ENCODE results near the gene KLK4.

The KLK4 gene

DNA sequence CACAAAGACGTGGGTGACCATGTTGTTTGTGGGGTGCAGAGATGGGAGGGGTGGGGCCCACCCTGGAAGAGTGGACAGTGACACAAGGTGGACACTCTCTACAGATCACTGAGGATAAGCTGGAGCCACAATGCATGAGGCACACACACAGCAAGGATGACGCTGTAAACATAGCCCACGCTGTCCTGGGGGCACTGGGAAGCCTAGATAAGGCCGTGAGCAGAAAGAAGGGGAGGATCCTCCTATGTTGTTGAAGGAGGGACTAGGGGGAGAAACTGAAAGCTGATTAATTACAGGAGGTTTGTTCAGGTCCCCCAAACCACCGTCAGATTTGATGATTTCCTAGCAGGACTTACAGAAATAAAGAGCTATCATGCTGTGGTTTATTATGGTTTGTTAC lies 32.3 kb downstream of the KLK4 start:
- no peak for TF ChIP-seq ZNF274 (IDR thresholded peaks at IDR 0.05; ENCODE audit: low read depth, low read length)
- H3K4me3 ChIP-seq (ENCODE audit: low read length) = no peak overlapping the region

DNA sequence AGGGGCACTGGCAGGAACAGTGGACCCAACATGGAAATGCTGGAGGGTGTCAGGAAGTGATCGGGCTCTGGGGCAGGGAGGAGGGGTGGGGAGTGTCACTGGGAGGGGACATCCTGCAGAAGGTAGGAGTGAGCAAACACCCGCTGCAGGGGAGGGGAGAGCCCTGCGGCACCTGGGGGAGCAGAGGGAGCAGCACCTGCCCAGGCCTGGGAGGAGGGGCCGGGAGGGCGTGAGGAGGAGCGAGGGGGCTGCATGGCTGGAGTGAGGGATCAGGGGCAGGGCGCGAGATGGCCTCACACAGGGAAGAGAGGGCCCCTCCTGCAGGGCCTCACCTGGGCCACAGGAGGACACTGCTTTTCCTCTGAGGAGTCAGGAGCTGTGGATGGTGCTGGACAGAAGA lies 33.9 kb downstream of the KLK4 start:
- no peak overlapping the region for H3K4me3 ChIP-seq (ENCODE audit: low read length)
- no peak for TF ChIP-seq ZNF274 (IDR thresholded peaks at IDR 0.05; ENCODE audit: low read depth, low read length)

DNA sequence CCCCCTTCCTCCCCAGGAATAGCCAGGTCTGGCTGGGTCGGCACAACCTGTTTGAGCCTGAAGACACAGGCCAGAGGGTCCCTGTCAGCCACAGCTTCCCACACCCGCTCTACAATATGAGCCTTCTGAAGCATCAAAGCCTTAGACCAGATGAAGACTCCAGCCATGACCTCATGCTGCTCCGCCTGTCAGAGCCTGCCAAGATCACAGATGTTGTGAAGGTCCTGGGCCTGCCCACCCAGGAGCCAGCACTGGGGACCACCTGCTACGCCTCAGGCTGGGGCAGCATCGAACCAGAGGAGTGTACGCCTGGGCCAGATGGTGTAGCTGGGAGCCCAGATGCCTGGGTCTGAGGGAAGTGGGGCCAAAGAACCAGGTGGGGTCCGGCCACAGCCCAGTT lies 34.7 kb downstream of the KLK4 start:
- no peak overlapping the region for H3K4me3 ChIP-seq (ENCODE audit: low read length)
- no peak for TF ChIP-seq ZNF274 (IDR thresholded peaks at IDR 0.05; ENCODE audit: low read depth, low read length)

DNA sequence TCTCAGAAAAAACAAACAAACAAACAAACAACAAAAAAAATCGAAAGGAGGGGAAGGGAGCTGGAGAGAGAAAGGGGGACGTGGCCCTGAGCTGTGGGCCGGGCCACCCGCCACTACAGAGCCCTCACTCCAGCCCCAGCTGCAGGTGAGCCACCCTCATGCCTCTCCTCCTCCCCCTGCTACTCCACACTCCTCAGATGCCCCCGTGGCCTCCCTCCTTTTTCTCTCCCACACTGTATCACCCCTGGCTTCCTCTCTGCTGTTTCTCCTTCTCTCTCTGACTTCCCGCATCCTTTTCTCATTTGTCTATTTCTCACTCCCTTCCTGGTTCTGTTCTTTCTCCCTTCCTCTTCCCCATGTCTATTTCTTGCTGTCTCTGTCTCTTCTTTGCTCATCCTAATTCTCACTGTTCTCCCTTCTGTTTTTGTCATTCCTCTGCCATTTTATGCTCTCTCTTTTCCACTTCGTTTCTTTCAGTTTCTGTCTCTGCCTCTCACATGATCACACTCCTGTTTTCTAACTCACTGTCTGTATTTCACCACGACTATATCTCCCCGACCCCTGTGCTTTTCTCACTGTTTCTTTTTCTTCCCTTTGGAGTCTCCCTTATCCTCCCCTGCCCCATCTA lies 35.3 kb downstream of the KLK4 start:
- H3K4me3 ChIP-seq (ENCODE audit: low read length) = peak overlapping the region; percentile 20; the same call in 1 of the 2 replicates
- no peak for TF ChIP-seq ZNF274 (IDR thresholded peaks at IDR 0.05; ENCODE audit: low read depth, low read length)

DNA sequence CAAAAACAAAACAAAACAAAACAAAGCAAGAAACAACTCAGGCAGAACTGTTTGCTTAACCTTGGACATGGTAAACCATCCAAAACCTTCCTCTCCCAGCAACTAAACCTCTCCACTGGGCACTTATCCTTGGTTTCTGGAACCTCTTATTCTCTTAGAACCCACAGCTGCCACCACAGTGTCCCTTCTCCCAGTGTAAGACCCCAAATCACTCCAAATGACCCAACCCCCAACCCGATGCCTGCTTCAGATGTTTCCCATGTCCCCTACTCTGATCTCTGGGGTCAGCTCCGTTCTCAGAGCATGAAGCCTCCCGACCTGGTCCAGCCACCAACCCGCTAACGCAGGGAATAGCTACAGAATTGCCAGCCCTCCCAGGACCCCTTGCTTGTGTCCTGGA lies 37.0 kb downstream of the KLK4 start:
- TF ChIP-seq ZNF274 (IDR thresholded peaks at IDR 0.05; ENCODE audit: low read depth, low read length) = no peak
- no peak overlapping the region for H3K4me3 ChIP-seq (ENCODE audit: low read length)

DNA sequence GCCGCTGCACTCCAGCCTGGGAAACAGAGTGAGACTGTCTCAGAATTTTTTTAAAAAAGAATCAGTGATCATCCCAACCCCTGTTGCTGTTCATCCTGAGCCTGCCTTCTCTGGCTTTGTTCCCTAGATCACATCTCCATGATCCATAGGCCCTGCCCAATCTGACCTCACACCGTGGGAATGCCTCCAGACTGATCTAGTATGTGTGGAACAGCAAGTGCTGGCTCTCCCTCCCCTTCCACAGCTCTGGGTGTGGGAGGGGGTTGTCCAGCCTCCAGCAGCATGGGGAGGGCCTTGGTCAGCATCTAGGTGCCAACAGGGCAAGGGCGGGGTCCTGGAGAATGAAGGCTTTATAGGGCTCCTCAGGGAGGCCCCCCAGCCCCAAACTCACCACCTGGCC lies 38.1 kb downstream of the KLK4 start, which contains the start of gene KLK2:
KLK2 (plus strand) TSS at position 384 of the 400 bp plus-strand sequence. CDS start 35 bp downstream, outside the sequence.
- TF ChIP-seq ZNF274 (IDR thresholded peaks at IDR 0.05; ENCODE audit: low read depth, low read length) = no peak
- no peak within 1 kb of the TSS for H3K4me3 ChIP-seq (ENCODE audit: low read length)

DNA sequence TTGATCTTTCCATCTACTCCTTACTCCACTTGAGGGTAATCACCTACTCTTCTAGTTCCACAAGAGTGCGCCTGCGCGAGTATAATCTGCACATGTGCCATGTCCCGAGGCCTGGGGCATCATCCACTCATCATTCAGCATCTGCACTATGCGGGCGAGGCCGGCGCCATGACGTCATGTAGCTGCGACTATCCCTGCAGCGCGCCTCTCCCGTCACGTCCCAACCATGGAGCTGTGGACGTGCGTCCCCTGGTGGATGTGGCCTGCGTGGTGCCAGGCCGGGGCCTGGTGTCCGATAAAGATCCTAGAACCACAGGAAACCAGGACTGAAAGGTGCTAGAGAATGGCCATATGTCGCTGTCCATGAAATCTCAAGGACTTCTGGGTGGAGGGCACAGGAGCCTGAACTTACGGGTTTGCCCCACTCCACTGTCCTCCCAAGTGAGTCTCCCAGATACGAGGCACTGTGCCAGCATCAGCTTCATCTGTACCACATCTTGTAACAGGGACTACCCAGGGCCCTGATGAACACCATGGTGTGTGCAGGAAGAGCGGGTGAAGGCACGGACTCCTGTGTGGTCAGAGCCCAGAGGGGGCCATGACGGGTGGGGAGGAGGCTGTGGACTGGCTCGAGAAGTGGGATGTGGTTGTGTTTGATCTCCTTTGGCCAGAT lies 40.6 kb downstream of the KLK4 start:
- TF ChIP-seq ZNF274 (IDR thresholded peaks at IDR 0.05; ENCODE audit: low read depth, low read length) = no peak
- H3K4me3 ChIP-seq (ENCODE audit: low read length) = no peak overlapping the region

DNA sequence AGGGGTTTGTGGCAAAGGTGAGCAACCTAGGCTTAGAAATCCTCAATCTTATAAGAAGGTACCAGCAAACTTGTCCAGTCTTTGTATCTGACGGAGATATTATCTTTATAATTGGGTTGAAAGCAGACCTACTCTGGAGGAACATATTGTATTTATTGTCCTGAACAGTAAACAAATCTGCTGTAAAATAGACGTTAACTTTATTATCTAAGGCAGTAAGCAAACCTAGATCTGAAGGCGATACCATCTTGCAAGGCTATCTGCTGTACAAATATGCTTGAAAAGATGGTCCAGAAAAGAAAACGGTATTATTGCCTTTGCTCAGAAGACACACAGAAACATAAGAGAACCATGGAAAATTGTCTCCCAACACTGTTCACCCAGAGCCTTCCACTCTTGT lies 41.7 kb downstream of the KLK4 start:
- no peak for TF ChIP-seq ZNF274 (IDR thresholded peaks at IDR 0.05; ENCODE audit: low read depth, low read length)
- no peak overlapping the region for H3K4me3 ChIP-seq (ENCODE audit: low read length)

DNA sequence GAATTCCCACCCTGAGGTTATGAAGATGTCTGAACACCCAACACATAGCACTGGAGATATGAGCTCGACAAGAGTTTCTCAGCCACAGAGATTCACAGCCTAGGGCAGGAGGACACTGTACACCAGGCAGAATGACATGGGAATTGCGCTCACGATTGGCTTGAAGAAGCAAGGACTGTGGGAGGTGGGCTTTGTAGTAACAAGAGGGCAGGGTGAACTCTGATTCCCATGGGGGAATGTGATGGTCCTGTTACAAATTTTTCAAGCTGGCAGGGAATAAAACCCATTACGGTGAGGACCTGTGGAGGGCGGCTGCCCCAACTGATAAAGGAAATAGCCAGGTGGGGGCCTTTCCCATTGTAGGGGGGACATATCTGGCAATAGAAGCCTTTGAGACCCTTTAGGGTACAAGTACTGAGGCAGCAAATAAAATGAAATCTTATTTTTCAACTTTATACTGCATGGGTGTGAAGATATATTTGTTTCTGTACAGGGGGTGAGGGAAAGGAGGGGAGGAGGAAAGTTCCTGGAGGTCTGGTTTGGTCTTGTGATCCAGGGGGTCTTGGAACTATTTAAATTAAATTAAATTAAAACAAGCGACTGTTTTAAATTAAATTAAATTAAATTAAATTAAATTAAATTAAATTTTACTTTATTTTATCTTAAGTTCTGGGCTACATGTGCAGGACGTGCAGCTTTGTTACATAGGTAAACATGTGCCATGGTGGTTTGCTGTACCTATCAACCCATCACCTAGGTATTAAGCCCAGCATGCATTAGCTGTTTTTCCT lies 49.5 kb downstream of the KLK4 start:
- no peak overlapping the region for H3K4me3 ChIP-seq (ENCODE audit: low read length)
- no peak for TF ChIP-seq ZNF274 (IDR thresholded peaks at IDR 0.05; ENCODE audit: low read depth, low read length)

DNA sequence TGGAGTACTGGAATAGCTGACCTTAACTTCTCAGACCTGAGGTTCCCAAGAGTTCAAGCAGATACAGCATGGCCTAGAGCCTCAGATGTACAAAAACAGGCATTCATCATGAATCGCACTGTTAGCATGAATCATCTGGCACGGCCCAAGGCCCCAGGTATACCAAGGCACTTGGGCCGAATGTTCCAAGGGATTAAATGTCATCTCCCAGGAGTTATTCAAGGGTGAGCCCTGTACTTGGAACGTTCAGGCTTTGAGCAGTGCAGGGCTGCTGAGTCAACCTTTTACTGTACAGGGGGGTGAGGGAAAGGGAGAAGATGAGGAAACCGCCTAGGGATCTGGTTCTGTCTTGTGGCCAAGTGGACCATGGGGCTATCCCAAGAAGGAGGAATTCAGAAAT lies 50.2 kb downstream of the KLK4 start:
- no peak overlapping the region for H3K4me3 ChIP-seq (ENCODE audit: low read length)

DNA sequence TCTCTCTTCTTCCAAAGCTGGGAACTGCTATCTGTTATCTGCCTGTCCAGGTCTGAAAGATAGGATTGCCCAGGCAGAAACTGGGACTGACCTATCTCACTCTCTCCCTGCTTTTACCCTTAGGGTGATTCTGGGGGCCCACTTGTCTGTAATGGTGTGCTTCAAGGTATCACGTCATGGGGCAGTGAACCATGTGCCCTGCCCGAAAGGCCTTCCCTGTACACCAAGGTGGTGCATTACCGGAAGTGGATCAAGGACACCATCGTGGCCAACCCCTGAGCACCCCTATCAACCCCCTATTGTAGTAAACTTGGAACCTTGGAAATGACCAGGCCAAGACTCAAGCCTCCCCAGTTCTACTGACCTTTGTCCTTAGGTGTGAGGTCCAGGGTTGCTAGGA lies 51.3 kb downstream of the KLK4 start:
- H3K4me3 ChIP-seq (ENCODE audit: low read length) = no peak overlapping the region
- no peak for TF ChIP-seq ZNF274 (IDR thresholded peaks at IDR 0.05; ENCODE audit: low read depth, low read length)

More for the DNA sequence above, 50.2 kb downstream of the KLK4 start:
- TF ChIP-seq ZNF274 (IDR thresholded peaks at IDR 0.05; ENCODE audit: low read depth, low read length) = no peak

DNA sequence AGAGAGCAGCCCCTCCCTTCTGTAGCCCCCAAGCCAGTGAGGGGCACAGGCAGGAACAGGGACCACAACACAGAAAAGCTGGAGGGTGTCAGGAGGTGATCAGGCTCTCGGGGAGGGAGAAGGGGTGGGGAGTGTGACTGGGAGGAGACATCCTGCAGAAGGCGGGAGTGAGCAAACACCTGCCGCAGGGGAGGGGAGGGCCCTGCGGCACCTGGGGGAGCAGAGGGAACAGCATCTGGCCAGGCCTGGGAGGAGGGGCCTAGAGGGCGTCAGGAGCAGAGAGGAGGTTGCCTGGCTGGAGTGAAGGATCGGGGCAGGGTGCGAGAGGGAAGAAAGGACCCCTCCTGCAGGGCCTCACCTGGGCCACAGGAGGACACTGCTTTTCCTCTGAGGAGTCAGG lies 52.3 kb downstream of the KLK4 start:
- no peak overlapping the region for H3K4me3 ChIP-seq (ENCODE audit: low read length)
- no peak for TF ChIP-seq ZNF274 (IDR thresholded peaks at IDR 0.05; ENCODE audit: low read depth, low read length)

DNA sequence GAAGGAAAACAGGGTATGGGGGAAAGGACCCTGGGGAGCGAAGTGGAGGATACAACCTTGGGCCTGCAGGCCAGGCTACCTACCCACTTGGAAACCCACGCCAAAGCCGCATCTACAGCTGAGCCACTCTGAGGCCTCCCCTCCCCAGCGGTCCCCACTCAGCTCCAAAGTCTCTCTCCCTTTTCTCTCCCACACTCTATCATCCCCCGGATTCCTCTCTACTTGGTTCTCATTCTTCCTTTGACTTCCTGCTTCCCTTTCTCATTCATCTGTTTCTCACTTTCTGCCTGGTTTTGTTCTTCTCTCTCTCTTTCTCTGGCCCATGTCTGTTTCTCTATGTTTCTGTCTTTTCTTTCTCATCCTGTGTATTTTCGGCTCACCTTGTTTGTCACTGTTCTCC lies 53.8 kb downstream of the KLK4 start:
- TF ChIP-seq ZNF274 (IDR thresholded peaks at IDR 0.05; ENCODE audit: low read depth, low read length) = no peak
- H3K4me3 ChIP-seq (ENCODE audit: low read length) = no peak overlapping the region

Data from GM08714 (cell line).